ENCODE data around the gene FBXL2. TPM values are rescaled to one million over a fixed set of nuclear protein-coding genes. Genes with fewer than 3 reads are reported as not detected.

Gene FBXL2
- total RNA-seq, 3 donors from 2014 or later (not counting 1 experiment from before 2014, with no cell fraction given), result not detected

DNA sequence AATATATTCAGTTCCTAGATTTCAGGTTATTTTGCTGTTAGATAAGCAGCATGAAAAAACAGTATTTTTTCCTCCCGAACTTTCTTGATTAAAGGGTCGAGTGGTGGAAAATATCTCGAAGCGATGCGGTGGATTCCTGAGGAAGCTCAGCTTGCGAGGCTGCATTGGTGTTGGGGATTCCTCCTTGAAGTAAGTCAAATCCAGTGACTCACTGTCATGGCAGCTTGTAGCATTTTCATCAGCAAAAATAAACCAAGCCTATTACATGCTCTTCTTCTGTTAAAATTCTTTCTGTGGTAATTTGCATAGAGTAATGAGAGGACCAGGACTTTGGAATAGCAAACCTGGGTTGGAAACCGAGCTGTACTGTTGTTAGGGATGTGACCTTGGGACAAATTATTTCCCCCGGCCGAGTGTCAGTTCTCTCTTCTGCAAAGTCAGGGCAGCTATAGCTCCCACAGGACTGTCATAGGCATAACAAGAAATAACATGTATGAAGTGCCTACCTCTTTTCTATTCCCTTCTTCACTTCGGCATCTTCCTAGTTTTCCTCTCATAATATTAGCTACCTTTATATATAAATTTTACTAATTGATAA lies 87.4 kb downstream of the FBXL2 start:
- WGBS (ENCODE audit: insufficient coverage), result 92% methylated on average over 9 of the region's 10 CpGs

DNA sequence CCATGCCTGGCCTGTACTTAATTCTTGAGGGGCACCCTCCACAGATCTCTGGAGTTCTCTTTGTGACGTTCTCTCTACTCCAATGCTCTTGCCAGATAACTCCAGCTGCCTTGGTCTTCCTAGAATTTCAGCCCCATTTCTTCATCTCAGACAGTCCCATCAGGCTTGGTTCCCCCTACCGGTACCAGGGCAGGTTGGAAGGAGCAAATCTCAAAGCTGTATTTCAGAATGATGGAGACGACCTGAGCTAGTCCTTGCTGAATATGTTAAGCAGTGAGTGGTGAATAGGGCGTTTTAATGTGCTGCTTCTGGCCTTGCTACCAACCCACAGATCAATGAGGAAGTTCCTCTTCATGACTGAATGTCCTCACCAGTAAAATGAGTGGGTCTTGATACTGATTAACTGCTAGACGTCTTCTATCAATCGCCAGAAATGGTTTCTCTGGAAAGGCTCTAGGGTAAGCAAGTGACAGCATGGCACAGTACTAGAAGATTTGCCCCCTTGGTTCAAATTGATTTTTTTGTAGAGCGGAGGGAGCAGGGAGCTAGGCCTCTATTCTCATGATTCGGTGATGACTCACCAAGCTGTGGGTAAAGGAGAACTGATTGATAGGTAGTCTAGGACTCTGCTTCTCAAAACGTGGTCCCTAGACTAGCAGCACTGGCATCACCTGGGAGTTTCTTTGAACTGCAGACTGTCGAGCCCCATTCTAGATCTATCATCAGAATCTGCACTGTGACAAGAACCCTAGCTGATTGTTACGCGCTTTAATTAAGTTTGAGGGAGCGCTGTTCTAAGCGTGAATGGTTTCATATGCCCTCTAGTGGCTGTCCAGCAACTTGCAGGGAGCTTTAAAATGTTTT lies 95.2 kb downstream of the FBXL2 start:
- no peak overlapping the region for H3K4me3 ChIP-seq (ENCODE audit: low read length)
- WGBS (ENCODE audit: insufficient coverage), result 57% methylated on average over 14 of the region's 14 CpGs
- H3K27me3 Mint-ChIP-seq (ENCODE audit: low read depth in 2 of 2), result peaks cover 7 to 16% of the 10 kb centered on the region in 2 donors
- no peaks in the 10 kb centered on the region for H3K36me3 ChIP-seq (ENCODE audit: control insufficient read depth, insufficient read depth, low read length)
- no peaks in the 10 kb centered on the region for H3K9me3 Mint-ChIP-seq
- peaks cover 3% of the 10 kb centered on the region for H3K4me1 ChIP-seq (ENCODE audit: control insufficient read depth, insufficient read depth, low read length)
- intact Hi-C loops (cut with micrococcal nuclease), result loop anchor here (1.0 to 2.0 kb wide), 2 partner anchors 242 to 425 kb away; no protein-coding TSS in a partner anchor
- H3K27ac ChIP-seq (ENCODE audit: low read length), result no peak overlapping the region
- H3K36me3 Mint-ChIP-seq, result no peaks in the 10 kb centered on the region
- no peak overlapping the region for H3K27ac Mint-ChIP-seq
- H3K27me3 ChIP-seq (ENCODE audit: control insufficient read depth, insufficient read depth, low read length), result peaks cover 3% of the 10 kb centered on the region
- no peaks in the 10 kb centered on the region for H3K9me3 ChIP-seq (ENCODE audit: control insufficient read depth, insufficient read depth, low read length)
- ATAC-seq (peak; percentile 64 to 80 (median 70)), DNase-seq (peak in 1 of 2 donors; percentile 68)
- no peak overlapping the region for H3K4me3 Mint-ChIP-seq
- peaks cover 9 to 11% of the 10 kb centered on the region in 2 donors for H3K4me1 Mint-ChIP-seq
- TF ChIP-seq, protein P1, sequence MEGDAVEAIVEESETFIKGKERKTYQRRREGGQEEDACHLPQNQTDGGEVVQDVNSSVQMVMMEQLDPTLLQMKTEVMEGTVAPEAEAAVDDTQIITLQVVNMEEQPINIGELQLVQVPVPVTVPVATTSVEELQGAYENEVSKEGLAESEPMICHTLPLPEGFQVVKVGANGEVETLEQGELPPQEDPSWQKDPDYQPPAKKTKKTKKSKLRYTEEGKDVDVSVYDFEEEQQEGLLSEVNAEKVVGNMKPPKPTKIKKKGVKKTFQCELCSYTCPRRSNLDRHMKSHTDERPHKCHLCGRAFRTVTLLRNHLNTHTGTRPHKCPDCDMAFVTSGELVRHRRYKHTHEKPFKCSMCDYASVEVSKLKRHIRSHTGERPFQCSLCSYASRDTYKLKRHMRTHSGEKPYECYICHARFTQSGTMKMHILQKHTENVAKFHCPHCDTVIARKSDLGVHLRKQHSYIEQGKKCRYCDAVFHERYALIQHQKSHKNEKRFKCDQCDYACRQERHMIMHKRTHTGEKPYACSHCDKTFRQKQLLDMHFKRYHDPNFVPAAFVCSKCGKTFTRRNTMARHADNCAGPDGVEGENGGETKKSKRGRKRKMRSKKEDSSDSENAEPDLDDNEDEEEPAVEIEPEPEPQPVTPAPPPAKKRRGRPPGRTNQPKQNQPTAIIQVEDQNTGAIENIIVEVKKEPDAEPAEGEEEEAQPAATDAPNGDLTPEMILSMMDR (IDR thresholded peaks at IDR 0.05), result peak; percentile 88

More for the DNA sequence above, 87.4 kb downstream of the FBXL2 start:
- ATAC-seq, result no peak
- Histone ChIP-seq H3K27ac (ENCODE audit: low read length) (no peak overlapping the region), H3K9me3 (ENCODE audit: control insufficient read depth, insufficient read depth, low read length) (no peaks in the 10 kb centered on the region), H3K36me3 (ENCODE audit: control insufficient read depth, insufficient read depth, low read length) (no peaks in the 10 kb centered on the region), H3K27me3 (ENCODE audit: control insufficient read depth, insufficient read depth, low read length) (peaks cover 2% of the 10 kb centered on the region), H3K4me3 (ENCODE audit: low read length) (no peak overlapping the region), H3K4me1 (ENCODE audit: control insufficient read depth, insufficient read depth, low read length) (no peaks in the 10 kb centered on the region)
- Mint-ChIP-seq H3K4me3 (no peak overlapping the region), H3K36me3 (no peaks in the 10 kb centered on the region), H3K27me3 (ENCODE audit: low read depth in 2 of 2) (peaks cover 3 to 9% of the 10 kb centered on the region in 2 donors), H3K9me3 (no peaks in the 10 kb centered on the region), H3K4me1 (no peaks in the 10 kb centered on the region), H3K27ac (no peak overlapping the region)
- DNase-seq, result no peak
- TF ChIP-seq, protein P1 (IDR thresholded peaks at IDR 0.05), result no peak
- intact Hi-C loops (cut with micrococcal nuclease), result no loop called here

DNA sequence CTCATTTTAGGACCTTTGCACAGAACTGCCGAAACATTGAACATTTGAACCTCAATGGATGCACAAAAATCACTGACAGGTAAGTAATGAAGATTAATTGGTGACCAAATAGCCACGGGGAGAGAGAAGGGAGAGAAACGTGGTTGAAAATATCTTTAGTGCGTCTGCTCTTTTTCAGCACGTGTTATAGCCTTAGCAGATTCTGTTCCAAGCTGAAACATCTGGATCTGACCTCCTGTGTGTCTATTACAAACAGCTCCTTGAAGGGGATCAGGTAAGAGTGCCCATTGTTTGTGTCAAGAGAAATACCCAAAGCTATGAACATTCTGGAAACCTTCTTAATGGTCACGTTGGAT lies 95.8 kb downstream of the FBXL2 start:
- peaks cover 3% of the 10 kb centered on the region for H3K4me1 ChIP-seq (ENCODE audit: control insufficient read depth, insufficient read depth, low read length)
- intact Hi-C loops (cut with micrococcal nuclease), result loop anchor here (1.0 to 2.0 kb wide), 2 partner anchors 242 to 426 kb away; no protein-coding TSS in a partner anchor
- DNase-seq, result no peak
- ATAC-seq, result no peak
- no peaks in the 10 kb centered on the region for H3K36me3 ChIP-seq (ENCODE audit: control insufficient read depth, insufficient read depth, low read length)
- peaks cover 4 to 16% of the 10 kb centered on the region in 2 donors for H3K27me3 Mint-ChIP-seq (ENCODE audit: low read depth in 2 of 2)
- peaks cover 9 to 11% of the 10 kb centered on the region in 2 donors for H3K4me1 Mint-ChIP-seq
- TF ChIP-seq, protein P1 (IDR thresholded peaks at IDR 0.05), result peak; percentile 28
- WGBS (ENCODE audit: insufficient coverage), result 51% methylated on average over 6 of the region's 6 CpGs
- H3K36me3 Mint-ChIP-seq, result no peaks in the 10 kb centered on the region
- H3K4me3 ChIP-seq (ENCODE audit: low read length), result no peak overlapping the region
- no peak overlapping the region for H3K27ac ChIP-seq (ENCODE audit: low read length)
- no peak overlapping the region for H3K4me3 Mint-ChIP-seq
- peaks cover 3% of the 10 kb centered on the region for H3K27me3 ChIP-seq (ENCODE audit: control insufficient read depth, insufficient read depth, low read length)
- no peaks in the 10 kb centered on the region for H3K9me3 Mint-ChIP-seq
- no peaks in the 10 kb centered on the region for H3K9me3 ChIP-seq (ENCODE audit: control insufficient read depth, insufficient read depth, low read length)
- H3K27ac Mint-ChIP-seq, result no peak overlapping the region
